ENCODE results near the gene SLFN12. TPM values are rescaled to one million over a fixed set of nuclear protein-coding genes. Genes with fewer than 3 reads are reported as not detected.
"Not testable (repeated sequence)": the region's sequence is repeated elsewhere in the genome, so short reads cannot be mapped to it uniquely, and the experiment has no call there.

The SLFN12 gene
- total RNA-seq, 3 donors from 2014 or later = 6.4 to 12.4 (median 11.5) TPM

DNA sequence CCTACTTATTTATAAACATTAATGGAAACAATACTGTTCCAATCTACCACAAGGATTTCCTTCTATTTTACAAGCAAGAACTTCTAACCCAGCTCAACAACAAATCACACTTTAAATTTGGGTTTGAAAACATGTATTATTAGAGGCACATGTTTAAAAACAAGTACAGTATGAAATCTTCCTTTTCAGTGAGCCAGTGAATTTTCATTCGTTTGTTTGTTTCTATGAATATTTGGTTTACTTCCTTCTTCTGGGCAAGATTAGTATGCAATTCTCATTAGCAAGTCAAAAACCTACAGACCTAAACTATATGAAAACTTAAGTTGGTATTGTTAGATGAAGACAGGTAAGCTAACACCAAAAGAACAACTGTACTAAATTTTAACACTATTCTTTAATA lies 25.7 kb downstream of the SLFN12 start:
- H3K4me3 ChIP-seq = no peak overlapping the region
- H3K27me3 ChIP-seq = no peaks in the 10 kb centered on the region
- no peaks in the 10 kb centered on the region for H3K4me1 ChIP-seq
- no peak overlapping the region for H3K27ac ChIP-seq
- no peaks in the 10 kb centered on the region for H3K9me3 ChIP-seq
- DNase-seq (ENCODE audit: low spot score in 2 of 2) = no peak
- no peaks in the 10 kb centered on the region for H3K36me3 ChIP-seq
- intact Hi-C loops (cut with DNase I; ENCODE audit: low total_unique reads) = no loop called here
- TF ChIP-seq, protein P1, sequence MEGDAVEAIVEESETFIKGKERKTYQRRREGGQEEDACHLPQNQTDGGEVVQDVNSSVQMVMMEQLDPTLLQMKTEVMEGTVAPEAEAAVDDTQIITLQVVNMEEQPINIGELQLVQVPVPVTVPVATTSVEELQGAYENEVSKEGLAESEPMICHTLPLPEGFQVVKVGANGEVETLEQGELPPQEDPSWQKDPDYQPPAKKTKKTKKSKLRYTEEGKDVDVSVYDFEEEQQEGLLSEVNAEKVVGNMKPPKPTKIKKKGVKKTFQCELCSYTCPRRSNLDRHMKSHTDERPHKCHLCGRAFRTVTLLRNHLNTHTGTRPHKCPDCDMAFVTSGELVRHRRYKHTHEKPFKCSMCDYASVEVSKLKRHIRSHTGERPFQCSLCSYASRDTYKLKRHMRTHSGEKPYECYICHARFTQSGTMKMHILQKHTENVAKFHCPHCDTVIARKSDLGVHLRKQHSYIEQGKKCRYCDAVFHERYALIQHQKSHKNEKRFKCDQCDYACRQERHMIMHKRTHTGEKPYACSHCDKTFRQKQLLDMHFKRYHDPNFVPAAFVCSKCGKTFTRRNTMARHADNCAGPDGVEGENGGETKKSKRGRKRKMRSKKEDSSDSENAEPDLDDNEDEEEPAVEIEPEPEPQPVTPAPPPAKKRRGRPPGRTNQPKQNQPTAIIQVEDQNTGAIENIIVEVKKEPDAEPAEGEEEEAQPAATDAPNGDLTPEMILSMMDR (IDR thresholded peaks at IDR 0.05) = no peak
- TF ChIP-seq POLR2AphosphoS5 (IDR thresholded peaks at IDR 0.05) = no peak
- TF ChIP-seq POLR2A (IDR thresholded peaks at IDR 0.05) = no peak

DNA sequence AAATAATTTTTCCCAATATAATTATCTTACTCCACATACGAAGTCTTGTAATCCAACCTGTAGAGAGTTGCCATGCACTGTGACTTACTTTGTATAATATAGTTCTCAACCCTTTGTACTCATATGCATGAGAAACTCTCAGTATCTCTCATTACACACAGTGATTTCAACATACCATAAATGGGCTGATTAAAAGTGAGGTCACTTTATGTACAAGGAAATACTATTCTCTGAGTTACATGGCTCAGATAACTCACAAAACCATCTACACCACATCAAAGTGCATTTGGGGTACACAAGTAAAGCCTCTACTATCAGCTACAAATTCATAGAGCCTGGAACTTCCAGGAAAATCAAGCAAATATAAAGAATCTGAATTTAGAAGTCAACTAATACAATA lies 27.9 kb downstream of the SLFN12 start:
- Histone ChIP-seq H3K27ac (no peak overlapping the region), H3K4me3 (no peak overlapping the region), H3K4me1 (no peaks in the 10 kb centered on the region), H3K9me3 (no peaks in the 10 kb centered on the region), H3K36me3 (no peaks in the 10 kb centered on the region), H3K27me3 (no peaks in the 10 kb centered on the region)
- intact Hi-C loops (cut with DNase I; ENCODE audit: low total_unique reads) = no loop called here
- TF ChIP-seq POLR2AphosphoS5 (IDR thresholded peaks at IDR 0.05) (no peak), POLR2A (IDR thresholded peaks at IDR 0.05) (no peak)
- TF ChIP-seq, protein P1 (IDR thresholded peaks at IDR 0.05) = no peak
- no peak for DNase-seq (ENCODE audit: low spot score in 2 of 2)

DNA sequence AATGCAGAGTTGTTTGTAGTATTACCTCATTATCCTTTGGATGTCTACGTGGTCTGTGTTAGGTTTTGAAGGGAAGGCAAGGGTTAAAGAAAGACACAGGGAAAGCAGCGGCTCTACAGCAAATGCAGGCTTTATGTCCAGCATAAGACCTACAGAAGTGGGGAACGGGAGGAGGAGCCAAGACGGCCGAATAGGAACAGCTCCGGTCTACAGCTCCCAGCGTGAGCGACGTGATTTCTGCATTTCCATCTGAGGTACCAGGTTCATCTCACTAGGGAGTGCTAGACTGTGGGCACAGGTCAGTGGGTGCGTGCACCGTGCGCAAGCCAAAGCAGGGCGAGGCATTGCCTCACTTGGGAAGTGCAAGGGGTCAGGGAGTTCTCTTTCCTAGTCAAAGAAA lies 38.5 kb downstream of the SLFN12 start:
- H3K36me3 ChIP-seq; DNase-seq (ENCODE audit: low spot score in 2 of 2); H3K27ac ChIP-seq; H3K4me1 ChIP-seq; intact Hi-C loops (cut with DNase I; ENCODE audit: low total_unique reads); H3K9me3 ChIP-seq; H3K4me3 ChIP-seq; H3K27me3 ChIP-seq: not testable (repeated sequence)

DNA sequence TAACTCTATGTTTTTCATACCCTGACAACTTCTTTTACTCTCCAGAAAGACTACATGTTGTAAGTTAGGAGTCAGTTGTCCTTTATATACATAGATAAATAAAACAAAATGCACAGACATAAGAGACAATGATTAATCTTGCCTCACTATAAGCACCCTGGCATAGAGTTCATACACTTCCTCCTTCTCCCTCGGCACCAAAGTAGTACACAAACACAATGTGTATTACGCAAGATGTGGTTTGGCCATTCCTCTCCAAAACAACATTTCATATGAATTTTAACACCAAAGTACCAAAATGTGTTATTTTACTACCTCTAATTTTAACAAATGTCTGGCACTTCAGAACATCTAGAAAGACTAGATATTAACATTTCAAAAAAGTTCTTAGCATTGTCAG lies 41.6 kb downstream of the SLFN12 start:
- intact Hi-C loops (cut with DNase I; ENCODE audit: low total_unique reads) = no loop called here

DNA sequence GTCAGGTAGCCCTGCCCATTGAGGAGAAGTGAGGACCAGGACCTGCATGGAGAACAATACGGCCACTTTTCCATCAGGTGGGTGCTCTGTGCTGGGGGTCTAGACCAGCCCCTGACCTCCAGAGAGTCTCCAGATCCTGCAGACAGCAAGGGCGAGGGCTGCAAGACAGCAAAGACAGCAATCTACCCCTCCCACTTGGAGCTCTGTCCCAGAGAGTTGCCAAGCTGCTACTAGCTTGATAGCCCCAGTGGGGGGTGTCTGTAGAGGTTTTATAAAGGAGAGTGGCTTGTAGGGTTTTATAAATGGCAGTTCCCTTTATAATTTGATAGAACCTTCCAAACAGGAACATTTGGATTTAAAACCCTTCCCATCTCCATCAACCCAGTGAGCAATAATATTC lies 42.1 kb downstream of the SLFN12 start:
- H3K27me3 ChIP-seq = no peaks in the 10 kb centered on the region
- intact Hi-C loops (cut with DNase I; ENCODE audit: low total_unique reads) = no loop called here
- no peaks in the 10 kb centered on the region for H3K36me3 ChIP-seq
- no peak overlapping the region for H3K27ac ChIP-seq
- no peak overlapping the region for H3K4me3 ChIP-seq
- H3K4me1 ChIP-seq = no peaks in the 10 kb centered on the region
- DNase-seq (ENCODE audit: low spot score in 2 of 2) = no peak
- H3K9me3 ChIP-seq = peaks cover 0 to 3% of the 10 kb centered on the region in 2 donors
- TF ChIP-seq, protein P1 (IDR thresholded peaks at IDR 0.05) = no peak
- TF ChIP-seq POLR2AphosphoS5 (IDR thresholded peaks at IDR 0.05) (no peak), POLR2A (IDR thresholded peaks at IDR 0.05) (no peak)

More for the DNA sequence above, 41.6 kb downstream of the SLFN12 start:
- TF ChIP-seq POLR2A (IDR thresholded peaks at IDR 0.05) (no peak), POLR2AphosphoS5 (IDR thresholded peaks at IDR 0.05) (no peak)
- TF ChIP-seq, protein P1 (IDR thresholded peaks at IDR 0.05) = no peak
- DNase-seq (ENCODE audit: low spot score in 2 of 2) = no peak
- H3K36me3 ChIP-seq = no peaks in the 10 kb centered on the region
- H3K4me1 ChIP-seq = no peaks in the 10 kb centered on the region
- peaks cover 0 to 3% of the 10 kb centered on the region in 2 donors for H3K9me3 ChIP-seq
- H3K27ac ChIP-seq = no peak overlapping the region
- H3K27me3 ChIP-seq = no peaks in the 10 kb centered on the region
- no peak overlapping the region for H3K4me3 ChIP-seq

DNA sequence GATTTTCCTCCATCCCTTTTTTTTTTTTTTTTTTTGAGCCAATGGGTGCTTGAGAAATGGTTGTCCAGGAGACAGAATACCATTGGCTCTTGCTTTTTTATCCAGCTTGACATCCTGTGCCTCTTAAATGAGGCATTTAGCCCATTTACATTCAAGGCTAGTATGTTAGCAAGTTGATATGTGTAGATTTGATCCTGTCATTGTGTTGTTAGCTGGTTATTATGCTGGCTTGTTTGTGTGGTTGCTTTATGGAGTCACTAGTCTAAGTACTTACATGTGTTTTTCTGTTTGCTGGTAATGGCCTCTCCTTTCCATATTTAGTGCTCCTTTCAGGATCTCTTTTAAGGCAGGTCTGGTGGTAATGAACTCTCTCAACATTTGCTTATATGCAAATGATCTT lies 44.8 kb downstream of the SLFN12 start:
- Histone ChIP-seq H3K27me3 (no peaks in the 10 kb centered on the region), H3K36me3 (no peaks in the 10 kb centered on the region), H3K9me3 (peaks cover 0 to 6% of the 10 kb centered on the region in 2 donors), H3K27ac (no peak overlapping the region), H3K4me3 (no peak overlapping the region), H3K4me1 (no peaks in the 10 kb centered on the region)
- TF ChIP-seq POLR2A (IDR thresholded peaks at IDR 0.05) (no peak), POLR2AphosphoS5 (IDR thresholded peaks at IDR 0.05) (no peak)
- TF ChIP-seq, protein P1 (IDR thresholded peaks at IDR 0.05) = no peak
- DNase-seq (ENCODE audit: low spot score in 2 of 2) = no peak
- intact Hi-C loops (cut with DNase I; ENCODE audit: low total_unique reads) = no loop called here

Measured in breast epithelium (tissue), 4 donors.